Measurements from ENCODE around the gene AUH. TPM values are rescaled to one million over a fixed set of nuclear protein-coding genes. Genes with fewer than 3 reads are reported as not detected.

Gene AUH
- polyA plus RNA-seq, 3 donors, result 4.0 to 9.9 (median 8.4) TPM

DNA sequence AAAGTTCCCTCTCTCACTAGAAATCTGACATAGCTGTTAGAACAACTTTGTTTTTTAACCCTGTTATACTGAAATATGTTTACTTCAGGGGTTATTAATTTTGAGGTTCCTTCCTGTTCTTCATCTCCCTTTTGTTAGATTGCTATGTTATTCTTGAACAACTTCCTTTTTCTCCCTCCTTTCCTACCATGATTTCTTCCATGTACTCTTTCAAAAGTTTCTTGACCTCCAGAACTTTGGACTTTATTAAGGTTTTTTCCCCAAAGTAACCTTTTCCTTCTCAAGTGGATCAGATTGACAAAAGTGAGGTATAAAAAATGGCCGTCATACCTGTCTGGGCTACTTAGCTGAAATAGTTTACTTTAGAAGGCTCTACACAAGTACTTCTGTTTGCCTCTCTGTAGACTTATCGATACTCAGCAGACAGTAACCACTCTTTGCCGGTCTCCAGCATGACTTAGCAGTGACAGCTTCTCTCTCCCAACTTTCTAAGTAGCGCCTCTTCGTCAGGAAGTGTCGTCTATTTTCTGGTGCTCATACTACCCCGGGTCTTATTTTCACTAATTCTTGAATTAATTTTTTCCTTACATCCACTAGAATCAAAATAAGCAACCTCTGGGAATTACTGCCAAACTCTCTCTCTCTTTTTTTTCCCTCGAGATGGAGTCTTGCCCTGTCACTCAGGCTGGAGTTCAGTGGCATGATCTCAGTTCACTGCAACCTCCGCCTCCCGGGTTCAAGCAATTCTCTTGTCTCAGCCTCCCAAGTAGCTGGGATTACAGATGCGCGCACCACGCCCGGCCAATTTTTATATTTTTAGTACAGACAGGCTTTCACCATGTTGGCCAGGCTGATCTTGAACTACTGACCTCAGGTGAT lies 42.2 kb upstream of the AUH start:
- peaks cover 27% of the 10 kb centered on the region for H3K4me1 Mint-ChIP-seq
- peak in 1 of 3 donors; percentile 19 for DNase-seq
- Histone ChIP-seq H3K79me2 (ENCODE audit: insufficient read depth, low read length) (no peaks in the 10 kb centered on the region), H2AFZ (ENCODE audit: insufficient read depth, low read depth, low read length, poor library complexity, severe bottlenecking) (no peak overlapping the region), H3K4me1 (ENCODE audit: control insufficient read depth in 1 of 2, insufficient read depth in 2 of 2, low read length in 2 of 2) (peaks cover 15 to 28% of the 10 kb centered on the region in 2 donors), H4K20me1 (ENCODE audit: insufficient read depth, low read length) (peaks cover 4% of the 10 kb centered on the region), H3K27me3 (ENCODE audit: control insufficient read depth in 2 of 2, insufficient read depth in 2 of 2, low read length in 2 of 2) (no peaks in the 10 kb centered on the region), H3K9me3 (replicated peaks in 1 of 2; ENCODE audit: control insufficient read depth in 1 of 2, insufficient read depth in 1 of 2, low read length in 2 of 2) (no peaks in the 10 kb centered on the region), H3K27ac (ENCODE audit: low read depth in 1 of 2, low read length in 2 of 2) (no peak overlapping the region), H3K4me3 (replicated peaks in 1 of 3; ENCODE audit: low read depth in 2 of 3, low read length in 3 of 3) (peak overlapping the region in 1 of 3 experiments; percentile 11), H3K9ac (ENCODE audit: insufficient read depth, low read length, poor library complexity, severe bottlenecking) (no peak overlapping the region), H3K36me3 (replicated peaks in 1 of 2; ENCODE audit: control insufficient read depth in 1 of 2, insufficient read depth in 2 of 2, low read length in 2 of 2) (peaks cover 0 to 4% of the 10 kb centered on the region in 2 donors), H3K4me2 (replicated peaks; ENCODE audit: extremely low read depth, low read length, poor library complexity, severe bottlenecking) (peak overlapping the region; percentile 10)
- H3K4me3 Mint-ChIP-seq, result peak overlapping the region; percentile 24 to 50
- peaks cover 15 to 22% of the 10 kb centered on the region in 2 donors for H3K36me3 Mint-ChIP-seq
- H3K27ac Mint-ChIP-seq, result peak overlapping the region in 5 of 7 donors; percentile 24 to 80 (median 70)
- peaks cover 0 to 2% (median 1%) of the 10 kb centered on the region in 3 donors for H3K27me3 Mint-ChIP-seq (ENCODE audit: low read depth in 3 of 3)
- TF ChIP-seq CTCF (IDR thresholded peaks at IDR 0.05), result no peak
- H3K9me3 Mint-ChIP-seq, result peaks cover 0 to 4% (median 0%) of the 10 kb centered on the region in 7 donors
- WGBS (ENCODE audit: insufficient coverage), result 55% methylated on average over 13 of the region's 14 CpGs
- intact Hi-C loops (cut with micrococcal nuclease), result no loop called here

DNA sequence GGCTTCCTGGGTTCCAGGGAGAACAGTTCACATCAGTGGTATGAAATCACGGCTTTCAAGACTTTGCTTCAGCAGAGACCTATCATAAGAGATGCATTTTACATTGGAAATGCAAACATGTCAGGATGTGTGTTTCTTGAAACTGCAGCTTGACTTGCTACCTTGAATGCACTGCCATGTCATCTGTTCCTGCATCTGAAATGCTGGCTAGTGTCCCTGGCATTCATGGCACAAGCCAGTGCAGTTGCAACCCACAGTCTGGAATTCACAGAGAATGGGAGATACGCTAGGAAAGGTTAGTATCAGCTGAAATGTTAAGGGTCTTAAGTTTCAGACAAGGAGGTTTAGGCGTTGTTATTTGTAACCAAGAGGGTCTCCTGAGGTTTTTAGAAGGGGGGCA lies 37.2 kb upstream of the AUH start:
- Mint-ChIP-seq H3K9me3 (peaks cover 0 to 4% (median 0%) of the 10 kb centered on the region in 7 donors), H3K4me1 (peaks cover 34% of the 10 kb centered on the region), H3K36me3 (peaks cover 0 to 1% of the 10 kb centered on the region in 2 donors), H3K27me3 (ENCODE audit: low read depth in 3 of 3) (peaks cover 0 to 2% (median 1%) of the 10 kb centered on the region in 3 donors), H3K4me3 (no peak overlapping the region), H3K27ac (no peak overlapping the region)
- no peak for TF ChIP-seq CTCF (IDR thresholded peaks at IDR 0.05)
- Histone ChIP-seq H3K27ac (ENCODE audit: low read depth in 1 of 2, low read length in 2 of 2) (no peak overlapping the region), H3K4me1 (ENCODE audit: control insufficient read depth in 1 of 2, insufficient read depth in 2 of 2, low read length in 2 of 2) (peaks cover 37 to 42% of the 10 kb centered on the region in 2 donors), H3K4me2 (replicated peaks; ENCODE audit: extremely low read depth, low read length, poor library complexity, severe bottlenecking) (no peak overlapping the region), H3K36me3 (replicated peaks in 1 of 2; ENCODE audit: control insufficient read depth in 1 of 2, insufficient read depth in 2 of 2, low read length in 2 of 2) (no peaks in the 10 kb centered on the region), H2AFZ (ENCODE audit: insufficient read depth, low read depth, low read length, poor library complexity, severe bottlenecking) (no peak overlapping the region), H3K9ac (ENCODE audit: insufficient read depth, low read length, poor library complexity, severe bottlenecking) (no peak overlapping the region), H3K79me2 (ENCODE audit: insufficient read depth, low read length) (no peaks in the 10 kb centered on the region), H3K9me3 (replicated peaks in 1 of 2; ENCODE audit: control insufficient read depth in 1 of 2, insufficient read depth in 1 of 2, low read length in 2 of 2) (no peaks in the 10 kb centered on the region), H3K4me3 (replicated peaks in 1 of 3; ENCODE audit: low read depth in 2 of 3, low read length in 3 of 3) (no peak overlapping the region), H4K20me1 (ENCODE audit: insufficient read depth, low read length) (no peaks in the 10 kb centered on the region), H3K27me3 (ENCODE audit: control insufficient read depth in 2 of 2, insufficient read depth in 2 of 2, low read length in 2 of 2) (no peaks in the 10 kb centered on the region)
- intact Hi-C loops (cut with micrococcal nuclease), result loop anchor here in 1 of 2 donors (5.0 kb wide), 1 partner anchor 37 kb away; the partner anchor contains the start of gene AUH
- no peak for DNase-seq
- 100% methylated on average over 2 of the region's 3 CpGs for WGBS (ENCODE audit: insufficient coverage)
